HUDEP-2 (cell line): ENCODE results near the gene MDM2.
"Not testable (repeated sequence)": the region's sequence is repeated elsewhere in the genome, so short reads cannot be mapped to it uniquely, and the experiment has no call there.

Source experiments
- DNase-seq, 76 experiments: peaks; one replicate each; lab custom pipeline; 2025; ENCODE audit not compliant: unreplicated experiment in 76 of 76; lab: John Stamatoyannopoulos, UW

MDM2 gene

DNA sequence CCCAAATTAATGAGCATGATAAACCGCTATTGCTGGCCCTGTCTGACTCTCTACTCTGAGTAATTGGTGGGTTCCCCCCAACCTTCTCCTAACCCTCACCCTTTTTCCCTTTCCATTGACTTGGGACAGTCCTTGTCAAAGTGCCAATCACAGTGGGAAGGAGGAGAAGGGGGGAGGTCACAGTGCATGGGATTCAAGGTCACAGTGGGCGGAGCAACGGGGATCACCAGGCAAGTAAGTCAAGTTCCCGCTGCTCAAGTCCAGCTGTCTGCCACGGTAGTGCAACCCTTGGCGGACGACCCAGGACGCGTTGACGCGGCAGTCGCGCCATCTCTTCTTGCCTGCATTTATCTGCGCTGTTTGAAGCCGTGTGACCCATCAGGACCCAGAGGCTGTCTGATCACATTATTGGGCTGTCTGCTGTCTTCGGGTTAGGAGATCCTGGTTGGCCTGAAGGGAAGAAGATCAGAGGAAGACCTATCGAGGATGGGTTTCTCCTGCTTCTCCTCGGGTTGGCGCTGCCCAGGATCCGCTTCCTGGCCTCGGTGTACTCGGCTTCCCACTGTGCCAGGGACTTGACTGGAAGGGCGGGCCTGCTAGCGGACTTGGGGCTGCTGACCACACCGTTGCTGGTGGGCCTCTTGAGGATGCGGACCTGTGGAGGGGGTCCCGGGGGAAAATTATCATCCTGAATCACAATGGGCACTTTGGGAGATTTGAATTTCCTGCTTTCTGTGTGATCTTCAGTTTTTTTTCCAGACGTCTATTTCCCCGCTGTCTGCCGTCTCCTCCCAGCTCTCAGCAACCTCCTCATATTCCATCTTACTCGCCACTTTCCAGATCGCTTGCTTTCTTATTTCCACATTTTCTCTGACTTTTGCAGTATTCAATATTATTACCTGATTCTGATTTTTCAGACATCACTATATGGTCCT is 3.1 kb upstream of the MDM2 start:
- DNase-seq: no peak

DNA sequence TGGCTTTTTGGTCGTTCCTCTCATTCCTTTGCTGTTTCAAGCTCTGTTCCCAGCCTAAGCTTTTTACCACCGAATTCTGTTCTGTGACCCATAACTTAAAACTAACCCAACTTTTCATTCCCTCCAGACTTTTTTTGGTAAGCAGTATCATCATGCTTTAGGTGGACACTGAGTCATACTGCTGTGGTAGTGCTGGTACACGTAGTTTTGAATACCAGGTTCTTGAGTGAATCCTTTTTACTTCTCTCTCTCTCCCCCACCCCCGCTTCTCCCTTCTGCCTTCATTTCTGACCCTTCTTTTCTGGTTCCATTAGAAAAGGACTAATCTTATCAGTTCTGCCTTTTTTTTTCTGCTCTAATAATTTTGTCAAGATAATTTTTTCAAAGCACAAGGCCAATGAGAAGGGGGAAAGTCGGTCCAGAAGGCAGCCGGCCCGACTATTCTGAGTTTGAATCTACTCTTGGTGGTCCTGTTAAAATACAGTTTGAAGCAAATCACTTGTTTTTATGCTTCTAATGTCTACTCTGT is 2.3 kb upstream of the MDM2 start:
- DNase-seq: no peak

DNA sequence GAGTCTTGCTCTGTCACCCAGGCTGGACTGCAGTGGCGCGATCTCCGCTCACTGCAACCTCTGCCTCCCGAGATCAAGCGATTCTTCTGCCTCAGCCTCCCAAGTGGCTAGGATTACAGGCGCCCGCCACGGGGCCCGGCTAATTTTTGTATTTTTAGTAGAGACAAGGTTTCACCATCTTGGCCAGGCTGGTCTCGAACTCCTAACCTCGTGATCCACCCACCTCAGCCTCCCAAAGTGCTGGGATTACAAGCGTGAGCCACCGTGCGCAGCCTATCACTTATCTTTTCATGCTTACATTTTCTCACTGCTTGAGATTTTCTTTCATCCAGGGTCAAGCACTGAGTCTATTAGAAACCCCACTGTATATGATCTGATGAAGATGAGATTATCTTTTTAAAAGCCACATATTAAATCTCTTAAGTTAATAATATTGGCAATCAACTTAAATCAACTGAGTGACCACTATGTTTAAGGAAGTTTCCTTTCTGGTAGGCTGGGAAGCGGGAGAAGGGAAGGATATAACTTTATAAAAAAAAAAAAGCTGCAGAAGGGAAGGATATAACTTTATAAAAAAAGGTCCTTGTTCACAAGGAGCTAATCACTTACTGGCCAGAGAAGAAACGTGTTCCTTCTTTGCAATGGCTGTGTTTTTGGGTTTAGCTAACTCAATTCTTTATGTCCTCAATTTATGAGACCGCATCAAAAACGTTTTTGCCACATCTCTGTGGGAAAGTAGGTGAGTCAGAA is 1.3 kb upstream of the MDM2 start:
- DNase-seq: no peak

DNA sequence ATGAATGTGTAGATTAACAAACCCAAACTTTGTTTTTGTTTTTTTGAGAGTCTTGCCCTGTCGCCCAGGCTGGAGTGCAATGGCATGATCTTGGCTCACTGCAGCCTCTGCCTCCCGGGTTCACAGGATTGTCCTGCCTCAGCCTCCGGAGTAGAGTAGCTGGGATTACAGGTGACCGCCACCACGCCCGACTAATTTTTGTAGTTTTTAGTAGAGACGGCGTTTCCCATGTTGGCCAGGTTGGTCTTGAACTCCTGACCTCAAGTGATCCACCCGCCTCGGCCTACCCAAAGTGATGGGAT is 752 bp upstream of the MDM2 start:
- DNase-seq: peak in 1 of 76 experiments; percentile 21

DNA sequence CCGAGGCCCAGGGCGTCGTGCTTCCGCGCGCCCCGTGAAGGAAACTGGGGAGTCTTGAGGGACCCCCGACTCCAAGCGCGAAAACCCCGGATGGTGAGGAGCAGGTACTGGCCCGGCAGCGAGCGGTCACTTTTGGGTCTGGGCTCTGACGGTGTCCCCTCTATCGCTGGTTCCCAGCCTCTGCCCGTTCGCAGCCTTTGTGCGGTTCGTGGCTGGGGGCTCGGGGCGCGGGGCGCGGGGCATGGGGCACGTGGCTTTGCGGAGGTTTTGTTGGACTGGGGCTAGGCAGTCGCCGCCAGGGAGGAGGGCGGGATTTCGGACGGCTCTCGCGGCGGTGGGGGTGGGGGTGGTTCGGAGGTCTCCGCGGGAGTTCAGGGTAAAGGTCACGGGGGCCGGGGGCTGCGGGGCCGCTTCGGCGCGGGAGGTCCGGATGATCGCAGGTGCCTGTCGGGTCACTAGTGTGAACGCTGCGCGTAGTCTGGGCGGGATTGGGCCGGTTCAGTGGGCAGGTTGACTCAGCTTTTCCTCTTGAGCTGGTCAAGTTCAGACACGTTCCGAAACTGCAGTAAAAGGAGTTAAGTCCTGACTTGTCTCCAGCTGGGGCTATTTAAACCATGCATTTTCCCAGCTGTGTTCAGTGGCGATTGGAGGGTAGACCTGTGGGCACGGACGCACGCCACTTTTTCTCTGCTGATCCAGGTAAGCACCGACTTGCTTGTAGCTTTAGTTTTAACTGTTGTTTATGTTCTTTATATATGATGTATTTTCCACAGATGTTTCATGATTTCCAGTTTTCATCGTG is 612 bp downstream of the MDM2 start:
- peak in 71 of 76 experiments; percentile 8 to 85 (median 47) for DNase-seq

DNA sequence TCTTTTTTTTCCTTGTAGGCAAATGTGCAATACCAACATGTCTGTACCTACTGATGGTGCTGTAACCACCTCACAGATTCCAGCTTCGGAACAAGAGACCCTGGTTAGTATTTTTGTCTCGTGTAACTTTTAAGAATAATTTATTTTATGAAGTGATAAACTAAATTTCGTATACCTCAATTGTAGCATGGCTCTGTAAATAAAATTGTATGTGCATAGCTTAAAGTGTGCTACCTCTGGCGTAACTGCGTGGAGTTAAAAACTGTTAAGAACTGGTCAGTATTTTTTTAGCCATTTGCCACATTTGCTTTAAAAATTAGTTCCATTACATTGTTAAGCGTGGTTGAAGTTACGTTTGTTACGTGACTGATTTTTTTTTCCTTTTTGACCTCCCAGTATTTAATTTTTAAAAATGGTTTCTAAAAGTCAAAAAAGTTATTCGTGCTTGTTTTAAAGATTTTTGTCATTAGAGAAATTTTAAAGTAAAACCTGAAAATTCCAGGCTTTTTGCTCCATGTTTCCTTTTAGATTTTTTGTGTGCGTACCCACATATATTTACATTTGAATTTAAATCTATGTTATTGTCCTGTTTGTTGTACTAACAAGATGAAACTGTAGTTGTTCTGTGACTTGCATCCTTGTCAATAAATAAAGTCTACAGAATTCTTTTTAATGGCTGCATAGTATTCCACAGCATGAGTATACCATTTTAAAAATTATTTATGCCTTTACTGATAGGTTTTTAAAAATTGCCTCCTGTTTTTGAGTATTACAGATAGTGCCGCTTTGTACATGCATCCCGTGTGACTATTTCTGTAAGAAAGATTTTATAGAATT is 1.4 kb downstream of the MDM2 start:
- no peak for DNase-seq

DNA sequence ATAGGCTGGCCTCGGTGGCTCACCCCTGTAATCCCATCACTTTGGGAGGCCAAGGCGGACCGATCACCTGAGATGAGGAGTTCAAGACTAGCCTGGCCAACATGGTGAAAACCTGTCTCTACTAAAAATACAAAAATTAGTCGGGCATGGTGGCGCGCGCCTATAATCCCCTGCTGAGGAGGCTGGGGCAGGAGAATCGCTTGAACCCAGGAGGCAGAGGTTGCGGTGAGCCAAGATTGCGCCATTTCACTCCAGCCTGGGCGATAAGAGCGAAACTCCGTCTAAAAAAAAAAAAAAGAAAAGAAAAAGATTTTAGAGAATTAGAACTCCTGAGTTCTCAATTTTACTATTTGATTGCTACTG is 2.0 kb downstream of the MDM2 start:
- not testable (repeated sequence) for DNase-seq

DNA sequence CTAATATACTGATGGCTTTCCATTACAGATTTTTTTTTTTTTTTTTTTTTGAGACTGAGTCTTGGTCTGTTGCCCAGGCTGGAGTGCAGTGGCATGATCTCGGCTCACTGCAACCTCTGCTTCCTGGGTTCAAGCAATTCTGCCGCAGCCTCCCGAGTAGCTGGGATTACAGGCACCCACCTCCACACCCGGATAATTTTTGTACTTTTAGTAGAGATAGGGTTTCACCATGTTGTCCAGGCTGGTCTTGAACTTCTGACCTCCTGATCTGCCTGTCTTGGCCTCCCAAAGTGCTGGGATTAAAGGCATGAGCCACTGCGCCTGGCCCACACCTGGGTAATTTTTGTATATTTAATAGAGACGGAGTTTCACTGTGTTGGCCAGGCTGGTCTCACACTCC is 3.6 kb downstream of the MDM2 start:
- DNase-seq: not testable (repeated sequence)

DNA sequence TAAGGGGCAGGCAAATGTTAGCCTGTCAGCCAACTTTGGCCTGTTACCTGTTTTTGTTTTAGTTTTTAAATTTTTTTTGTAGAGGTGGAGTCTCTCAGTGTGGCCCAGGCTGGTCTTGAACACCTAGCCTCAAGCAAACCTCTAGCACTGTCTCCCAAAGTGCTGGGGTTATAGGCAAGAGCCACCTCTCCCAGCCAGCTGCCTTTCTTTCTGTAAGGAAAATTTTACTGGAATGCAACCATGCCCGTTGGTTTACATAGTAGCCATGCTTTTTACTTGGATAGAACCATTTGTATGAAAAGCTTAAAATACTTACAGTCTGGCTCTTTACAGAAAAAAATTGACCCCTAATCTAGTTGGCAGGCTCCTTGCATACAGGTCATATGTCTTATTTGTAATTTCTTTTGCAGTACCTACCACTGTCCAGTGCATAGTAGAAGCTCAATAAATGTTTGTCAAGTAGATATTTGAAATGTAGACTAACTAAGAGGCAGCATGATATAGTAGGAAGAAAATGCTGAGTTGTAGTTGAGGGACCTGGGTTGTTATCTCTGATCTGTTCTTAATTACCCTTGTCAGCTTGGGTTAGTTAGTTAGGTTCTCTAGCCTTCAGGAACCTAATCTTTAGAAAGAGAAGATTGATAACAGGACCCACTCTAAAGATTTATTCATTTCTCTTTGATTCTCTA is 4.7 kb downstream of the MDM2 start:
- peak in 1 of 76 experiments; percentile 10 for DNase-seq

DNA sequence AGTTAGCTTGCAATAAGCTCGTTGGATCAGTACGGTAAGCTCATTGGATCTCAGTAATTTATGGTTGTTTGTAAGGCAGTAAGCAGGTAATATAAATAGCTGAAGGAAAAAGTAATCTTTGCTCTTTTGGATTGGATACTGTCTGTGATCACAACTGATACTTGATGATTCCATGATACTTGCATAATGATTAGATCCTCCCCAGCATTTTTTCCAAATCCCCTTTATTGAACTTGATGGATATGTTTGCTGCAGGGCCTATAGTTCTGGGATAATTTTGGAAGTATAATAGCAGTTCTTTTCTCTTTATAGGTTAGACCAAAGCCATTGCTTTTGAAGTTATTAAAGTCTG is 5.2 kb downstream of the MDM2 start:
- DNase-seq: no peak

DNA sequence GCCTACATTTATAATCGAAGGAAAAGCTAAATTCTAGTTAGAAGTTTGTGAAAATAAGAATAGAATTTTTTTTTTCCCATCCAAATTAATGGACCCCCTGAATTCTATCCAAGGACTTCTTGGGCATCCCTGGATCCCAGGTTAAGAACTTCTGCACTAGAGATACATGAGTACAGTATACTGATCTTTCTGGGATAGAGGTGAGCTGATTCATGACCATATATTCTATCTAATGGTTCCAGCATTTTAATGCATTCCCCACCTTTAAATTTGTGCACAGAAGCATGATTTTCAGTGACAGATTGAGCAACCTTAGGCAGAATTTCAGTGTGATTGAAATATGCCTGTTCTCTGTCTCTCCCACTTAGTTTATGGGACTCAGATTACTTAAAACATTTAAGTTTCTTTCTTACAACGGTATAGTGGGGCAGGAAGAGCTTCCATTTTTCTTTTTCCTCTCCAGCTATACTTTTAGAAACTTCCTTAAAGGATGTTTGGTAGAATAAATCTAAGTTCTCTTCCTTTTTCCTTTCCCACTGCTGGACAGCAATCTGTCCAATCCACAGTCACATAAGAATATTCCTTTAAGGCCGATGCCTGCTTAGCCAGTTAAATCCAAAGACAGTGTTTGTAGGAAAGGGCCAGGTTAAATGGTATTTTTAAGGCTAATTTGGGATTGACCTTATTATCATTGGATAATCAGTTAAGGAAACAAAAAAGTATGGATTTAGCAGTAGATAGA is 6.7 kb downstream of the MDM2 start:
- no peak for DNase-seq

DNA sequence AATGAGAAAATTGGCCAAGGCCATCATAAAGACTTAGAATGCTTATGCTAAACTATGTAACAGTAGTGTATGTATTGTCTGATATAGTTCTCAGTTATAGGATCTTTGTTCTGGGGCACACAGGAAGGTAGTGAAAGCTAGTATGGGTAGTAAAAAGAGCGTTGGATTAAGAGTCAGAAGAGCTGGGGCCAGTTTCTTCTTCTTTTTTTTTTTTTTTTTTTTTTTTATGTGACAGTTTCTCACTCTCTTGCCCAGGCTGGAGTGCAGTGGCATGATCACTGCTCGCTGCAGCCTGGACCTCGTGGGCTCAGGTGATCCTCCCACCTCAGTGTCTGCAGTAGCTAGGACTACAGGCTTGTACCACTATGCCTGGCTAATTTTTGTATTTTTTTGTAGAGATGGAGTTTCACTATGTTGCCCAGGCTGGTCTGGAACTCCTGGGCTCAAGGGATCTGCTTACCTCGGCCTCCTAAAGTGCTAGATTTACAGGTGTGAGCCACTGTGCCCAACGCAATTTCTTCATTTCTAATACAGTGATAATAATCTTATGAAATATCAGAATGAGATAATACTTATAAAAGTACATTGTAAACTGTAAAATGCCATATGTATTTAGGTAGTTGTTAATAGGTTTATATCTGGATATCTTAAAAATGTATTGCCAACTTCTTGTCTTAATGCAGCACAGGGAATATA is 7.4 kb downstream of the MDM2 start:
- DNase-seq: no peak

DNA sequence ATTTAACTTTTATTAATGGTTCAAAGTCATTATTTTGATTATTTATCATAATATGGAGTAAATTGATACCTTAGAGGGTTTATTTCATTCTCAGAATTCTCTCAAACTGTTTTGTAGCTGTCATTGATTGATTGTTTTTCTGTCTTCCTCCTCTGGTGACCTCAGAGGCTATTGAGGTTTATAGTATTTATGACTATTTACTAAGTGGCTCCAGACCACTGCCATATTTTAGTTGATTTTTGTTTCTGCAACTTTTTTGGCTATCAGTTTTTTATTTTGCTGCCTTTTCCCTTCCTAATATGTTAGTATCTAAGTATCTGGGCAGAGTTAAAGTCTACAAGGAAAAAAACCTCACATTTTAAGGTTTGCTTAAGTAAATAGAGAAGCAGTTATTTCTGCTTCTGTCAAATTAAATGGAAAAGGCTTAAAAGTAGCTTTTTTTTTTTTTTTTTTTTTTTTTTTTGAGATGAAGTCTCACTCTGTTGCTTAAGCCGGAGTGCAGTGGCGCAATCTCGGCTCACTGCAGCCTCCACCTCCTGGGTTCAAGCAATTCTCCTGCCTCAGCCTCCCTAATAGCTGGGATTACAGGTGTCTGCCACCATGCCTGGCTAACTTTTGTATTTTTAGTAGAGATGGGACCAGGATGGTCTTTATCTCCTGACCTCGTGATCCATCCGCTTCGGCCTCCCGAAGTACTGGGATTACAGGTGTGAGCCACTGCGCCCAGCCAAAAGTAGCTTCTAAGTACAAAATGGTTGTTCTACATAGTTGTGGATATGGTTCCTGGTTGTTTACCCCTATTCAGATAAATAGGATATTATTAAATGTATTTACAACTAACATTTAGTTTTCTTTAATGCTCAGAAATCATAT is 8.2 kb downstream of the MDM2 start:
- DNase-seq: no peak

DNA sequence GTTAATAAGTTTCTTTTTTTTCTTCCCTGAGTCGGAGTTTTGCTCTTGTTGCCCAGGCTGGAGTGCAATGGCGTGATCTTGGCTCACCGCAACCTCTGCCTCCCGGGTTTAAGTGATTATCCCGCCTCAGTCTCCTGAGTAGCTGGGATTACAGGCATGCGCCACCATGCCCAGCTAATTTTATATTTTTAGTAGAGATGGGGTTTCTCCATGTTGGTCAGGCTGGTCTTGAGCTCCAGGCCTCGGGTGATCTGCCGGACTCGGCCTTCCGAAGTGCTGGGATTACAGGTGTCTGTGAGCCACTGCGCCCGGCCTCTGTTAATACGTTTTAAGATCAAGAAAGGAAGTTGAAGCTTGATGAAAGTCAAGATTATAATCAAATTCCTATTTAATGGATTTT is 11.5 kb downstream of the MDM2 start:
- DNase-seq: not testable (repeated sequence)

DNA sequence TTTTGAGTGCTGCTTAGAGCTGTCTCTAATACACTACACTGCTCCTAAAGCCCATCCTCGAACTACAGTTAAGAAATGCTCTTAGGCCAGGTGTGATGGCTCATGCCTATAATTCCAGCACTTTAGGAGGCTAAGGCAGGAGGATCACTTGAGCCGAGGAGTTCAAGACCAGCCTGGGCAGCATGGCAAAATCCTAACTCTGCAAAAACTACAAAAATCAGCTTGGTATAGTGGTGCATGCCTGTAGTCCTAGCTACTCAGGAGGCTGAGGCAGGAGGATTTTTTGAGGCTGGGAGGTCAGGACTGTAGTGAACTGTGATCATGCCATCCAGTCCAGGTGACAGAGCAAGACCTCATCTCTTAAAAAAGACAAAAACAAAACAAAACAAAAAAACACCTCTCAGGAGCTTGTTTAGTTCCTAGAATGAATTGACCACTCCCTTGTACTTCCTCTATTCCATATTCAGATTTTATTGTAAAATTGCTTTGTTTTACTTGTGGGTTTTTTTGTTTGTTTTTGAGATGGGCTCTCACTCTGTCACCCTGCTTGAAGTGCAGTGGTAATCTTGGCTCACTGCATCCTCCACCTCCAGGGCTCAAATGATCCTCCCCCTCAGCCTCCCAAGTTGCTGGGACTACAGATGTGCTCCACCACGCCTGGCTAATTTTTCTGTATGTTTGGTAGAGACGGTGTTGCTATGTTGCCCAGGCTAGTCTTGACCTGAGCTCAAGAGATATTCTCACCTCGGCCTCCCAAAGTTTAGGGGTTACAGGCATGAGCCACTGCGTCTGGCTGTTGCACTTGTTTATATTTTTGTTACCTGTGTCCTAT is 13.6 kb downstream of the MDM2 start:
- no peak for DNase-seq

DNA sequence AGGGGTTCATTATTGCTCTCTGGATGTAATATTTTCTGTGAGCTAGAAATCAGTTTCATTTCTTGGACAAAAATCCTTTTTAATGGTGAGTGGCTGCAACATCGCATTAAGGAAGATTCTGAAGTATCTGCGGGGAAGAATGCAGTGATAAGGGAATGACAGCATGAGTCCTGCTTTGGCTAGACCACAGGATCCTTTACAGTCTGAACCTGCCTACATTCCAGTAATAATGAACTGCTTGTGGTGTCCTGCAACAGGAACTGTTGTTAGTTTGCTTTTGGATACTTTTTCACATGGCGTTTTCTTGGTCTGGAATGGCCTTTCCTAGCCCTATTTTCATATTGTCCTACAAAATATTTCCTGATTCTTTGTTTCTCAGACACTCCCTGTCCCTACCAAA is 15.7 kb downstream of the MDM2 start:
- DNase-seq: no peak

DNA sequence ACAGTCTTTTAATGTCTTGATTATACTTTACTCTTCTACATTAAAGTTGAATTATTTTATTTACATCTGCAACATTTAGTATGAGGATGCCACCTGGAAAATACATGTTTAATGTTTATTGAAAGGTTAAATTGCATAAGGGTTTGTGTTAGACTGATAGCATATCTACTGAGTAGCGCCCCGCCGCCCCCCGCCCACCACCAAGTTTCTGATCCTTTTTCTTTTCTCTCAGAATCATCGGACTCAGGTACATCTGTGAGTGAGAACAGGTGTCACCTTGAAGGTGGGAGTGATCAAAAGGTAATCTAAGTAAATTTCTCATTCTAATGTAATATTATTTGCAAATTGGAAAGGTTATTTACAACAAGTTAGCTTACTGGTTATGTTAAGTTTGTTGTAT is 16.2 kb downstream of the MDM2 start:
- no peak for DNase-seq
